ENCODE results near the gene CEP72. TPM values are rescaled to one million over a fixed set of nuclear protein-coding genes. Genes with fewer than 3 reads are reported as not detected.

The CEP72 gene
- total RNA-seq, 1 donor from 2014 or later, result 27.8 TPM

GRCh38 chr5:592158-592557, 20.0 kb upstream of the CEP72 start:
- peaks cover 70% of the 10 kb centered on the region for H3K27me3 Mint-ChIP-seq
- peak; percentile 50 for DNase-seq (ENCODE audit: extremely low spot score, unreplicated experiment)
- H3K9me3 Mint-ChIP-seq, result peaks cover 10% of the 10 kb centered on the region
- no peak overlapping the region for H3K27ac Mint-ChIP-seq
- TF ChIP-seq, protein P1, sequence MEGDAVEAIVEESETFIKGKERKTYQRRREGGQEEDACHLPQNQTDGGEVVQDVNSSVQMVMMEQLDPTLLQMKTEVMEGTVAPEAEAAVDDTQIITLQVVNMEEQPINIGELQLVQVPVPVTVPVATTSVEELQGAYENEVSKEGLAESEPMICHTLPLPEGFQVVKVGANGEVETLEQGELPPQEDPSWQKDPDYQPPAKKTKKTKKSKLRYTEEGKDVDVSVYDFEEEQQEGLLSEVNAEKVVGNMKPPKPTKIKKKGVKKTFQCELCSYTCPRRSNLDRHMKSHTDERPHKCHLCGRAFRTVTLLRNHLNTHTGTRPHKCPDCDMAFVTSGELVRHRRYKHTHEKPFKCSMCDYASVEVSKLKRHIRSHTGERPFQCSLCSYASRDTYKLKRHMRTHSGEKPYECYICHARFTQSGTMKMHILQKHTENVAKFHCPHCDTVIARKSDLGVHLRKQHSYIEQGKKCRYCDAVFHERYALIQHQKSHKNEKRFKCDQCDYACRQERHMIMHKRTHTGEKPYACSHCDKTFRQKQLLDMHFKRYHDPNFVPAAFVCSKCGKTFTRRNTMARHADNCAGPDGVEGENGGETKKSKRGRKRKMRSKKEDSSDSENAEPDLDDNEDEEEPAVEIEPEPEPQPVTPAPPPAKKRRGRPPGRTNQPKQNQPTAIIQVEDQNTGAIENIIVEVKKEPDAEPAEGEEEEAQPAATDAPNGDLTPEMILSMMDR (conservative IDR thresholded peaks at IDR 0.05), result no peak
- no peaks in the 10 kb centered on the region for H3K4me1 Mint-ChIP-seq (ENCODE audit: unreplicated experiment)
- H3K4me3 Mint-ChIP-seq, result no peak overlapping the region
- H3K36me3 Mint-ChIP-seq, result no peaks in the 10 kb centered on the region

GRCh38 chr5:593511-593910, 18.6 kb upstream of the CEP72 start:
- Mint-ChIP-seq H3K4me3 (no peak overlapping the region), H3K27ac (no peak overlapping the region), H3K4me1 (ENCODE audit: unreplicated experiment) (no peaks in the 10 kb centered on the region), H3K36me3 (no peaks in the 10 kb centered on the region), H3K9me3 (peaks cover 10% of the 10 kb centered on the region), H3K27me3 (peaks cover 72% of the 10 kb centered on the region)
- TF ChIP-seq, protein P1 (conservative IDR thresholded peaks at IDR 0.05), result no peak
- DNase-seq (ENCODE audit: extremely low spot score, unreplicated experiment), result no peak

DNA sequence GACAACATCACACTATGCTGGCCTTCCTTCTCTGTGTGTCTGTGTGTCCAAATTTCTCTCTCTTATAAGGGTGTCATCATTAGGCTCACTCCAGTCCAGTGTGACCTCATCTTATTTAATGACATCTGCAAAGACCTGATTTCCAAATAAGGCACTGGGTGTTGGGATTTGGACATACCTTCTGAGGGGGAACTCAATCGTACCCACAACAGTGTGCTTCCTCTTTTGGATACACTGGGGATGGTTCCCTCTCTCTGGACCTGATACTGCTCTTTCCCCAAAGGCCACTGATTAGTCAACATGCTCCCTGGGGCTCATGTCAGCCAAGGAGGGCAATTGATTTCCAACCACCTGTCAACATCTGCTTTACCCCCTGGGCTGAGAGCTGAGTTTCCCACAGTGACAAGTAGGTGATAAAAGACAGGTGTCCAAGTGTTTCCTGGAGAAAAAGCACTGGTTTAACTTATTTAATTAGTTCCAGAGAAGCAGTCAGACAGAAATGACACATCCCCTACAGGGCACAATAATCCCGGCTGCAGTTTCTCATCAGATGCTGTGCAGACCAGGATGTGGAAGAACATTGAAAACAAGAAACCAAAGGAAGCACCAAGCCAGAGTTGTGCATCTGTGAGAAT, 17.8 kb upstream of the CEP72 start:
- no peak for DNase-seq (ENCODE audit: extremely low spot score, unreplicated experiment)
- H3K4me1 Mint-ChIP-seq (ENCODE audit: unreplicated experiment), result no peaks in the 10 kb centered on the region
- H3K4me3 Mint-ChIP-seq, result no peak overlapping the region
- H3K27ac Mint-ChIP-seq, result no peak overlapping the region
- TF ChIP-seq, protein P1 (conservative IDR thresholded peaks at IDR 0.05), result no peak
- no peaks in the 10 kb centered on the region for H3K36me3 Mint-ChIP-seq
- H3K9me3 Mint-ChIP-seq, result peaks cover 10% of the 10 kb centered on the region
- H3K27me3 Mint-ChIP-seq, result peaks cover 74% of the 10 kb centered on the region

DNA sequence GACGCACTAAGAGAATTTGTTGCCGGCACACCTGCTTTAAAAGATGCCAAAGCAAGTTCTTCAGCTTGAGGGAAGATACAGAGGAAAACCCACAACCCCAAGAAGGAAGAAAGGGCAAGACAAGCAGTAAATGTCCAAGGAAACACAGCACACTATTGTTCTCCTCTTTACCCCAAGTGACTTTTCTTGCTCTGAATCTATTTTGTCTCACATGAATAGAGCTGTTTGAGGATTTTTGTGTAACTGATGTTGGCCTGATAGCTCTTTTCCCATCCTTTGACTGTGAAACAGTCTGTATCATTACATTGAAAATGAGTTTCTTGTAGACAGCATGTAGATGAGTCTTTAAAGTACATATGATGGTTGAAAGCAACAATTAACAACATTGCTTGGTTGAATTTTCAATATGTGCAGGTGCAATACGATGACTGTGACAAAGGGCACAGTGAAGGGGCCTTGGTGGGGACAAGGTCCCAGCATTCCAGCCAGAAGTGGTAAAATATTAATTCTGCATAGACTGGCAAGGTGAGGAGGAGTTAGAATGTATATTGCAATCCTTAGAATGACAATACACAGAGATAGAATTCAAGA, 16.8 kb upstream of the CEP72 start:
- DNase-seq (ENCODE audit: extremely low spot score, unreplicated experiment), result no peak
- TF ChIP-seq, protein P1 (conservative IDR thresholded peaks at IDR 0.05), result no peak
- H3K4me1 Mint-ChIP-seq (ENCODE audit: unreplicated experiment), result no peaks in the 10 kb centered on the region
- H3K9me3 Mint-ChIP-seq, result peaks cover 10% of the 10 kb centered on the region
- no peaks in the 10 kb centered on the region for H3K36me3 Mint-ChIP-seq
- peaks cover 71% of the 10 kb centered on the region for H3K27me3 Mint-ChIP-seq
- H3K27ac Mint-ChIP-seq, result no peak overlapping the region
- no peak overlapping the region for H3K4me3 Mint-ChIP-seq

- peaks cover 55% of the 10 kb centered on the region for H3K27me3 Mint-ChIP-seq
Measured at GRCh38 chr5:597871-598563, 14.1 kb upstream of the CEP72 start.

More at GRCh38 chr5:597871-598563, 14.1 kb upstream of the CEP72 start:
- no peak for DNase-seq (ENCODE audit: extremely low spot score, unreplicated experiment)
- Mint-ChIP-seq H3K36me3 (no peaks in the 10 kb centered on the region), H3K9me3 (no peaks in the 10 kb centered on the region), H3K4me1 (ENCODE audit: unreplicated experiment) (no peaks in the 10 kb centered on the region), H3K27ac (no peak overlapping the region), H3K4me3 (no peak overlapping the region)
- TF ChIP-seq, protein P1 (conservative IDR thresholded peaks at IDR 0.05), result no peak
